Neural progenitor cell (in vitro differentiated cells): Measurements from ENCODE around the gene ELMO1. TPM values are rescaled to one million over a fixed set of nuclear protein-coding genes. Genes with fewer than 3 reads are reported as not detected.
A peak's percentile ranks its signal among the peaks of the same experiment; 100 is the strongest.

Source experiments
- DNase-seq: peaks from one replicate; pipeline ENCODE4 v3.0.0-alpha.2; 2016; ENCODE audit warnings: low spot score
- H2AFZ ChIP-seq: fragments of 200-600 bp; sonication (generic); replicated peaks from 2 replicates; pipeline ENCODE4 v1.6.1; 2016; ENCODE audit warnings: antibody characterized with exemption
- H3F3A ChIP-seq: fragments of 200-600 bp; sonication (generic); 2 replicates; pipeline ENCODE4 v1.6.1; 2016; ENCODE audit warnings: antibody characterized with exemption, low read depth
- H3K27ac ChIP-seq: fragments of 200-600 bp; sonication (generic); 2 replicates; pipeline ENCODE4 v1.5.1; 2016; ENCODE audit warnings: mild to moderate bottlenecking
- H3K27me3 ChIP-seq: fragments of 200-600 bp; sonication (generic); 2 replicates; pipeline ENCODE4 v1.6.1; 2016; ENCODE audit warnings: mild to moderate bottlenecking, moderate library complexity
- H3K36me3 ChIP-seq: fragments of 200-600 bp; sonication (generic); 2 replicates; pipeline ENCODE4 v1.5.1; 2016
- H3K4me1 ChIP-seq: fragments of 200-600 bp; sonication (generic); 2 replicates; pipeline ENCODE4 v1.6.1; 2016; ENCODE audit warnings: mixed run types
- H3K4me2 ChIP-seq: fragments of 200-600 bp; sonication (generic); 2 replicates; pipeline ENCODE4 v1.6.1; 2016
- H3K4me3 ChIP-seq: fragments of 200-600 bp; sonication (generic); 2 replicates; pipeline ENCODE4 v1.5.1; 2016
- H3K79me2 ChIP-seq: fragments of 200-600 bp; sonication (generic); 2 replicates; pipeline ENCODE4 v1.6.1; 2016; ENCODE audit warnings: low read depth
- H3K9ac ChIP-seq: fragments of 200-600 bp; sonication (generic); 2 replicates; pipeline ENCODE4 v1.6.1; 2016
- H3K9me3 ChIP-seq: fragments of 200-600 bp; sonication (generic); 2 replicates; pipeline ENCODE4 v1.5.1; 2016; ENCODE audit warnings: low read depth
- H4K20me1 ChIP-seq: fragments of 200-600 bp; sonication (generic); 2 replicates; pipeline ENCODE4 v1.6.1; 2016; ENCODE audit warnings: low read depth
- H3K27ac Mint-ChIP-seq: 3 replicates; pipeline ENCODE4 v1.8.0; 2021; ENCODE audit warnings: mixed read lengths
- H3K27me3 Mint-ChIP-seq: 2 replicates; pipeline ENCODE4 v1.8.0; 2022; ENCODE audit warnings: low read depth, mild to moderate bottlenecking, inconsistent platforms, moderate library complexity, mixed read lengths; ENCODE audit not compliant: insufficient read depth
- H3K36me3 Mint-ChIP-seq: 3 replicates; pipeline ENCODE4 v1.8.0; 2021; ENCODE audit warnings: mixed read lengths
- H3K4me1 Mint-ChIP-seq: 3 replicates; pipeline ENCODE4 v1.8.0; 2021; ENCODE audit warnings: mixed read lengths
- H3K4me3 Mint-ChIP-seq: 3 replicates; pipeline ENCODE4 v1.8.0; 2021; ENCODE audit warnings: mild to moderate bottlenecking, moderate library complexity, mixed read lengths
- H3K9me3 Mint-ChIP-seq: 3 replicates; pipeline ENCODE4 v1.8.0; 2020; ENCODE audit warnings: mixed read lengths
- EZH2 ChIP-seq: fragments of 200-600 bp; sonication (generic); IDR thresholded peaks from 2 replicates; pipeline ENCODE4 v1.6.1; 2017; ENCODE audit warnings: antibody characterized with exemption, mild to moderate bottlenecking, moderate library complexity
- EZH2phosphoT487 ChIP-seq: fragments of 200-600 bp; sonication (generic); IDR thresholded peaks from 2 replicates; pipeline ENCODE4 v1.6.1; 2017; ENCODE audit warnings: antibody characterized with exemption
- total RNA-seq: library from RNA; depleted of rRNA; stranded (reverse); fragments of >200 nt; gene quantifications from 2 replicates; pipeline ENCODE4 v1.2.3, GENCODE V29; 2015; ENCODE audit warnings: low replicate concordance
- TF ChIP-seq, protein P1 (sequence below): fragments of 200-600 bp; sonication (generic); IDR thresholded peaks from 2 replicates; pipeline ENCODE4 v1.5.1; 2017; ENCODE audit warnings: antibody characterized with exemption, mild to moderate bottlenecking

Gene ELMO1
- total RNA-seq, 1 donor from 2014 or later: 22.0 TPM

DNA sequence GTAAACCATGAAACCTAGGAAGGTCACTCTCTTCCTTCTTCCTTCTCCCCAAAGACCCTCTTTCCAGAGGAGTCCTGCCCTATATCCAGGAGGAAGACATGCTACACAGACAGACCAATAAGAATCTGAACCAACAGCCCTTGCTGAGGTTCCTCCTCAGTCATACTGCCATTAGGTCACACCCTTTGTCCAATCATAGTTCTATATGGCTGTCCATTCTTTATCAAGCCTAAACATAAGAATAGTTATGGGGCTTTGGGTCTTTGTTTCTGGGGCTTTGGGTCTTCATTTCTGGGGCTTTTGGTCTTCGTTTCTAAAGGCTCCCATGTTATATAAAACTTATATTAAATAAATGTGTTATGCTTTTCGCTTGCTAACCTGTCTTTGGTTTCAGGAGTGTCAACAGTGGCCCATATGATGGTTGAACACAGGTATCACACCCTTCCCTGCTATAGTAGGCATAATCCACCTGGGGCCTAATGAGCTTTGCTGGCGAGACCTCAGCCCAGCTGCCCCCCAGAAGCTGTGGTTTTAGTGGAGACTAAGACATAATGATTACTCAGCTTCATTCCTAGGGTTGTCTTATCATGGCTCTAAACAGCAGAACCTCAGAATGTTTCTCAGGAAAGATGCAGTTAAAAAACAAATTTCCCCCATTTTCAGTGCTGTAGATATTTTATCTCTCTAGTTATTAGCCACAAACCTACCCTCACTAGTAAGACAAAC, 91.6 kb downstream of the ELMO1 start:
- no peak overlapping the region for H3K4me3 ChIP-seq
- H3K36me3 Mint-ChIP-seq: peaks cover 2% of the 10 kb centered on the region
- no peaks in the 10 kb centered on the region for H3F3A ChIP-seq
- H3K4me1 Mint-ChIP-seq: peaks cover 31% of the 10 kb centered on the region
- peaks cover 16% of the 10 kb centered on the region for H3K4me1 ChIP-seq
- H3K79me2 ChIP-seq: no peaks in the 10 kb centered on the region
- no peak overlapping the region for H3K4me2 ChIP-seq
- no peak overlapping the region for H3K4me3 Mint-ChIP-seq
- DNase-seq: no peak
- H3K9me3 ChIP-seq: no peaks in the 10 kb centered on the region
- TF ChIP-seq, protein P1, sequence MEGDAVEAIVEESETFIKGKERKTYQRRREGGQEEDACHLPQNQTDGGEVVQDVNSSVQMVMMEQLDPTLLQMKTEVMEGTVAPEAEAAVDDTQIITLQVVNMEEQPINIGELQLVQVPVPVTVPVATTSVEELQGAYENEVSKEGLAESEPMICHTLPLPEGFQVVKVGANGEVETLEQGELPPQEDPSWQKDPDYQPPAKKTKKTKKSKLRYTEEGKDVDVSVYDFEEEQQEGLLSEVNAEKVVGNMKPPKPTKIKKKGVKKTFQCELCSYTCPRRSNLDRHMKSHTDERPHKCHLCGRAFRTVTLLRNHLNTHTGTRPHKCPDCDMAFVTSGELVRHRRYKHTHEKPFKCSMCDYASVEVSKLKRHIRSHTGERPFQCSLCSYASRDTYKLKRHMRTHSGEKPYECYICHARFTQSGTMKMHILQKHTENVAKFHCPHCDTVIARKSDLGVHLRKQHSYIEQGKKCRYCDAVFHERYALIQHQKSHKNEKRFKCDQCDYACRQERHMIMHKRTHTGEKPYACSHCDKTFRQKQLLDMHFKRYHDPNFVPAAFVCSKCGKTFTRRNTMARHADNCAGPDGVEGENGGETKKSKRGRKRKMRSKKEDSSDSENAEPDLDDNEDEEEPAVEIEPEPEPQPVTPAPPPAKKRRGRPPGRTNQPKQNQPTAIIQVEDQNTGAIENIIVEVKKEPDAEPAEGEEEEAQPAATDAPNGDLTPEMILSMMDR: no peak
- no peak for TF ChIP-seq EZH2
- TF ChIP-seq EZH2phosphoT487: no peak
- no peaks in the 10 kb centered on the region for H4K20me1 ChIP-seq
- no peak overlapping the region for H3K27ac ChIP-seq
- peak overlapping the region; percentile 27 for H3K27ac Mint-ChIP-seq
- H3K36me3 ChIP-seq: no peaks in the 10 kb centered on the region
- no peak overlapping the region for H2AFZ ChIP-seq
- no peaks in the 10 kb centered on the region for H3K9me3 Mint-ChIP-seq
- H3K9ac ChIP-seq: no peak overlapping the region
- no peaks in the 10 kb centered on the region for H3K27me3 ChIP-seq
- H3K27me3 Mint-ChIP-seq: peaks cover 2% of the 10 kb centered on the region

DNA sequence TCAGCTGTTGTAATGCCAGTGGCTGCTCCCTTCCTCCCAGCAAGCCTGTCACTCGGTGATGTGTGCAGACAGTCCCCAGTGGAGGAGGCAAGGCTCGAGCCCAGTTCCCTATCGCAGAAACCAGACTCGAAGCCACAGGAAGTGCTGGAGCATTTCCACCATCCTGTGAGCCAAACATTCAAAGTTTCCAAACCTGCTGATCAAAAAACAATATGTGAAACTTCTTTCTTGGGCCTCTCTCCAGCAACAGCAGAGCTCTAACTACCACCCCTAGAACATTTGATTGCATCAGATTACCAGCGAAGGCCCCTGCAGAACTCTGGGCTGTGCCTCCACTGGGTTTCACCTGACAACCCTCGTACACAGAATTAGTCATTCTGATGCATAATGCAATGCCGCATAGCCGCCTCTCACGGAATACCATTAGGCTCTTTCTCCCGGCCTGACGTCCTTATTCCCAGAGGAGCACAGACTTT, 94.0 kb downstream of the ELMO1 start:
- Mint-ChIP-seq H3K36me3 (peaks cover 2% of the 10 kb centered on the region), H3K9me3 (no peaks in the 10 kb centered on the region), H3K27ac (peak overlapping the region; percentile 74), H3K4me3 (no peak overlapping the region), H3K4me1 (peaks cover 28% of the 10 kb centered on the region), H3K27me3 (peaks cover 2% of the 10 kb centered on the region)
- no peaks in the 10 kb centered on the region for H3K36me3 ChIP-seq
- no peaks in the 10 kb centered on the region for H3K9me3 ChIP-seq
- TF ChIP-seq EZH2phosphoT487: no peak
- TF ChIP-seq, protein P1: no peak
- H3K27ac ChIP-seq: no peak overlapping the region
- no peaks in the 10 kb centered on the region for H3K79me2 ChIP-seq
- H3K4me2 ChIP-seq: no peak overlapping the region
- no peak overlapping the region for H2AFZ ChIP-seq
- no peaks in the 10 kb centered on the region for H4K20me1 ChIP-seq
- H3K4me3 ChIP-seq: no peak overlapping the region
- DNase-seq: no peak
- H3K9ac ChIP-seq: no peak overlapping the region
- H3F3A ChIP-seq: no peaks in the 10 kb centered on the region
- peaks cover 21% of the 10 kb centered on the region for H3K4me1 ChIP-seq
- H3K27me3 ChIP-seq: no peaks in the 10 kb centered on the region

DNA sequence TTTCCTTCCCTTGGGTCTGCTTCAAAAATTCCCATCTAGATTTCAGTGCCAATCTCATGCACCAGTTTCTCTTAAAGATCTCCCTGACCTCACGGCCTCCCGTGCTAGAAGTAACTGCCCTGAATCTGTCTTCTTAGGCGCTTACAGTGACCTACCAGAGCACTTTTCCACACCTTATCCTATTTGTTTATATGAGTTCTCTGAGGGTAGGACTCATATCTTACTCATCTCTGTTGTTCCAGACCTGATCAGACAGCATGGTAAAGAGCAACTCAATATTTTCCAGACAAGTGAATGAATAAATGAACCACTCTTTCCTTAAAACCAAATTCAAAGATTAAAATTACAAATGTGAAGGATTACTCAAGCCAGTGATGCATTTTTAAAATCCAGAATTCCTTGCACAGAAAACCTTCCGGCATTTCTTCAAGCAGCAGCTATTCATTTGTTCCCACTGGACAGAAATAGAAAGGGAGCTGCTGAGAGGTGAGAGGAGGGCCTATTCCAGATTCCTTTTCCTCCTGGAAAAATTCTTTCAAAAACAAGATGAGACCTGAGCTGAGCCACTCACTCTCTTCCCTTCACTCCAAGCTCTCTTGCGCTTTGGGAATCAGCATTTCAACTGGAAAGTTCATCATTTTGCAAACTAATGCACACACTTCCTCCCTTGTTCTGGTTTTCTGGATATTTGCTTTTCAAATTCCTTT, 94.6 kb downstream of the ELMO1 start:
- peak overlapping the region; percentile 74 for H3K27ac Mint-ChIP-seq
- Histone ChIP-seq H3K27ac (no peak overlapping the region), H3K4me2 (no peak overlapping the region), H3K9me3 (no peaks in the 10 kb centered on the region), H4K20me1 (no peaks in the 10 kb centered on the region), H3K9ac (no peak overlapping the region), H3F3A (no peaks in the 10 kb centered on the region), H3K4me3 (no peak overlapping the region), H3K79me2 (no peaks in the 10 kb centered on the region), H3K4me1 (peaks cover 21% of the 10 kb centered on the region), H3K36me3 (no peaks in the 10 kb centered on the region), H2AFZ (no peak overlapping the region), H3K27me3 (no peaks in the 10 kb centered on the region)
- H3K4me1 Mint-ChIP-seq: peaks cover 27% of the 10 kb centered on the region
- no peaks in the 10 kb centered on the region for H3K9me3 Mint-ChIP-seq
- DNase-seq: no peak
- H3K27me3 Mint-ChIP-seq: peaks cover 2% of the 10 kb centered on the region
- H3K36me3 Mint-ChIP-seq: peaks cover 2% of the 10 kb centered on the region
- H3K4me3 Mint-ChIP-seq: no peak overlapping the region
- TF ChIP-seq EZH2phosphoT487 (no peak), EZH2 (no peak)
- TF ChIP-seq, protein P1: no peak
